GM06990 (cell line): Measurements from ENCODE around the gene FICD.
"Not testable (repeated sequence)": the region's sequence is repeated elsewhere in the genome, so short reads cannot be mapped to it uniquely, and the experiment has no call there.

ENCODE experiments used
- DNase-seq: peaks from one replicate; pipeline ENCODE4 v3.0.0-alpha.2; 2011; ENCODE audit not compliant: insufficient read length; ENCODE audit errors: extremely low read depth
- H3K27me3 ChIP-seq: replicated peaks from 2 replicates; pipeline ENCODE4 v1.6.0; 2011; ENCODE audit warnings: low read length; ENCODE audit not compliant: control insufficient read depth, insufficient read depth
- H3K36me3 ChIP-seq: 2 replicates; pipeline ENCODE4 v1.5.1; 2011; ENCODE audit warnings: low read length; ENCODE audit not compliant: control insufficient read depth, insufficient read depth
- H3K4me3 ChIP-seq: replicated peaks from 2 replicates; pipeline ENCODE4 v1.5.1; 2011; ENCODE audit warnings: low read depth, mild to moderate bottlenecking, control low read depth, low read length
- TF ChIP-seq, protein P1 (sequence below): IDR thresholded peaks from 2 replicates; pipeline ENCODE4 v1.5.1; 2011; ENCODE audit warnings: low read length, control low read depth, mild to moderate bottlenecking, inconsistent platforms; ENCODE audit not compliant: insufficient read depth, poor library complexity, severe bottlenecking

The FICD gene

DNA sequence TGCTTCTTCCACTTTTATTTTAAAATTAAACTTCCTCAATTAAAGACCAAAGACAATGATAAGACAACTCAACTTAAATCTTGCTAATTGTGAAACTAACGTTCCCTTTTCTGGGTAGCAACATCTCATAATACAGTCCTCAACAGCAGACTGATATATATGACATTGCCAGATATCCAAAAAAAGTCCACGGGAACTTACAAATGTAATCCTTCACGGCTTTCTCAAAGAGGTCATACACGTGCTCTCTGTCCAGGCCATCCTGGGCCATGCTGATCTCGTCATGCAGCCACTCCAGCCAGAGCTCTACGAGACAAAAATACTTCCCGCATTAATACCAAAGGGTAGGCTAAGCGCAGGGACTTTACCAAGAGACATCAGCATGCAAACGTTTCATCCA, 32.6 kb downstream of the FICD start:
- Histone ChIP-seq H3K4me3 (no peak overlapping the region), H3K27me3 (no peaks in the 10 kb centered on the region), H3K36me3 (peaks cover 15% of the 10 kb centered on the region)
- TF ChIP-seq, protein P1, sequence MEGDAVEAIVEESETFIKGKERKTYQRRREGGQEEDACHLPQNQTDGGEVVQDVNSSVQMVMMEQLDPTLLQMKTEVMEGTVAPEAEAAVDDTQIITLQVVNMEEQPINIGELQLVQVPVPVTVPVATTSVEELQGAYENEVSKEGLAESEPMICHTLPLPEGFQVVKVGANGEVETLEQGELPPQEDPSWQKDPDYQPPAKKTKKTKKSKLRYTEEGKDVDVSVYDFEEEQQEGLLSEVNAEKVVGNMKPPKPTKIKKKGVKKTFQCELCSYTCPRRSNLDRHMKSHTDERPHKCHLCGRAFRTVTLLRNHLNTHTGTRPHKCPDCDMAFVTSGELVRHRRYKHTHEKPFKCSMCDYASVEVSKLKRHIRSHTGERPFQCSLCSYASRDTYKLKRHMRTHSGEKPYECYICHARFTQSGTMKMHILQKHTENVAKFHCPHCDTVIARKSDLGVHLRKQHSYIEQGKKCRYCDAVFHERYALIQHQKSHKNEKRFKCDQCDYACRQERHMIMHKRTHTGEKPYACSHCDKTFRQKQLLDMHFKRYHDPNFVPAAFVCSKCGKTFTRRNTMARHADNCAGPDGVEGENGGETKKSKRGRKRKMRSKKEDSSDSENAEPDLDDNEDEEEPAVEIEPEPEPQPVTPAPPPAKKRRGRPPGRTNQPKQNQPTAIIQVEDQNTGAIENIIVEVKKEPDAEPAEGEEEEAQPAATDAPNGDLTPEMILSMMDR = no peak
- no peak for DNase-seq

DNA sequence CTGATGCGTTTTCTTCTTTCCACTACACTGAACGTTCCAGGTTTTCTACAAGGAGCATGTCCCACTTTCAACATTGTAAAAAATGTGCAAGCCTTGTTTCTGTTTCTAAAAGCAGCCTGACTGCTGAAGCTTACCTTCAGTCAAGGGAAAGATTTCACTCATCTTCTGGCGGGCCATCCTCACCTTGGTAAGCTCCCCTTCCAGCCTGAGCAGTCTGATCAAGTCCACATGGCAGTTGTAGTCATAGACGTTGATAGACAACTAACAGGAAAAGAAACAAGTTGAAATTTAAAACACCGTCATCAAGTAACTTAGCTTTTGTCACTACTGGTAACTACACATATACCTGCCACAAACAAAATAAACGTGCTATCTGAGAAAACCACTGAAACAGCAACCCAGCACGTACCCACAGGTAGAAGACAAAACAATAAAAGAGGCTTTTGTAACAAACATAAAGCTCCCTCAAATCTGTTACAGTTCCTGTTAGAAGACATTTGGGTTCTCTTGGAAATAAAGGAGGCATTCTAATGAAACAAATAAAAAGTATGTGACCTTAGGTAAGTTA, 34.0 kb downstream of the FICD start:
- TF ChIP-seq, protein P1 = no peak
- Histone ChIP-seq H3K27me3 (no peaks in the 10 kb centered on the region), H3K36me3 (peaks cover 16% of the 10 kb centered on the region), H3K4me3 (peak overlapping the region; percentile 25)
- DNase-seq = no peak

DNA sequence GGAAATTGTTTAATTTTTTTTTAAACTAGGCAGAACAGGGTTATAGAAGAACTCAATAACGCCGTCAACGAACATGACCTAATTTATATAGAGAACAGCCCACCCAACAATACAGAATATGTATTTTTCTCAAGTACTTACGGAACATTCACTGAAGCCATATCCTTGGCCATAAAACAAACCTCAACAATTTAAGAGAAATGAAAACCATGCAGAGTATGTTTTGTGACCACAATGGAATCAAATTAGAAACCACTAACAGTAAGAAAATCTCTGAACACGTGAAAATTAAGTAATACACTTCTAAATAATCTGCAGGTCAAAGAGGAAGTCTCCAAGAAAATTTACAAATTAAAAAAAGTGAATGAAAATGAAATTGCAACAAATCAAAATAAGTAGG, 36.5 kb downstream of the FICD start:
- TF ChIP-seq, protein P1 = no peak
- peaks cover 5% of the 10 kb centered on the region for H3K36me3 ChIP-seq
- no peak for DNase-seq
- H3K4me3 ChIP-seq = no peak overlapping the region
- H3K27me3 ChIP-seq = no peaks in the 10 kb centered on the region

DNA sequence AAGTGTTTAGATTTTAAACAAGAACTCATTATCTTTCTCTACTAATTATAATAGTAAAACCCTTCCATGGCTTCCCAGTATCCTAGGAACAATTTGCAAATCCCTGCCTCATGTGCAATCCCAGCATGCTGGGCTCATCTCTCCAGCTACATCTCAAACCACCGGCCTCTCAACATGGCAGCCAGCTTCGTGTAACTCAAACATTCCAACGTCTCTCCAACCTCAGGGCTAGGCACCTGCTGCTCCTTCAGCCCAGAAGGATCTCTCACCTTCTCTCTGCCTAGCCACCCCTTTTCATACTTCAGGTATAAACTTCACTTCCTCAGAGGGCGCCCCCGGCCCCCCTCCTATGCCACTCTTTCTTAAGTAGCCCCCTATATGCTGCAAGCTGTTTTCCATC, 38.7 kb downstream of the FICD start:
- Histone ChIP-seq H3K36me3 (peaks cover 8% of the 10 kb centered on the region), H3K27me3 (no peaks in the 10 kb centered on the region), H3K4me3 (no peak overlapping the region)
- no peak for DNase-seq
- TF ChIP-seq, protein P1 = no peak

DNA sequence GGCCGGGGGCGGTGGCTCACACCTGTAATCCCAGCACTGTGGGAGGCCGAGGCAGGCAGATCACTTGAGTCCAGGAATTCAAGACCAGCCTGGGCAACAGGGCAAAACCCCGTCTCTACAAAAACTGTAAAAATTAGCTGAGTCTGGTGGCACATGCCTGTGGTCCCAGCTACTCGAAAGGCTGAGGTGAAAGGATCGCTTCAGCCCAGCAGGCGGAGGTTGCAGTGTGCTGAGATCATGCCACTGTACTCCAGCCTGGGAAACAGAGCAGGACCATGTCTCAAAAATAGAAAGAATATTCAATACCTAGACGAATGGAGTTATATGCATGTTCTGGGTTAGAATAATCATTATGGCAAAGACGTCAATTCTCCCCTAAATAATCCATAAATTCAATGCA, 40.3 kb downstream of the FICD start:
- H3K4me3 ChIP-seq, H3K27me3 ChIP-seq, DNase-seq, H3K36me3 ChIP-seq: not testable (repeated sequence)

DNA sequence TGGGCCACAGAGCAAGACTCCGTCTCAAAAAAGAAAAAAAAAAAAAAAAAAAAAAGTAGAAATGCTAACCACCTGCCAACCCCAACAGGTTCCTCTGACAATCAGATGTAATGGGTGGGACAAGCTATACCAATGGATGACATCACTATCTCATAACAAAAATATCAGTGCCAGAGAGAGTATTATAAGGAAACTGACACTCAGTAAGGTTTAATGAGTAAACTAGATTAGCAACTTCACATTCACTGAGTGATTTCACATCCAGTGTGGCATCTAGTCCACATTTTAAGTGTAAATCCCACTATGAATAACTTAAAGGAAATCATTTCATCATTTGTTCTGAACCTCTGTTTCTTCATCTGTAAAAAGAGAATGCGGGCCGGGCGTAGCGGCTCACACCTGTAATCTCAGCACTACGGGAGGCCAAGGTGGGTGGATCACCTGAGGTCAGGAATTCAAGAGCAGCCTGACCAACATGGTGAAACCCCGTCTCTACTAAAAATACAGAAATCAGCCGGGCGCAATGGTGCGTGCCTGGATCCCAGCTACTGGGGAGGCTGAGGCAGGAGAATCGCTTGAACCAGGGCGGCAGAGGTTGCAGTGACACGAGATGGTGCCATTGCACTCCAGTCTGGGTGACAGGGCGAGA, 44.1 kb downstream of the FICD start:
- DNase-seq = no peak
- TF ChIP-seq, protein P1 = no peak
- Histone ChIP-seq H3K27me3 (no peaks in the 10 kb centered on the region), H3K36me3 (peaks cover 8% of the 10 kb centered on the region), H3K4me3 (peak overlapping the region; percentile 99)
